NK-92 (cell line): Measurements from ENCODE around the gene CAPZB.

ENCODE experiments used
- DNase-seq: peaks from one replicate; lab custom pipeline; 2025; ENCODE audit not compliant: unreplicated experiment; lab: John Stamatoyannopoulos, UW

The CAPZB gene

GRCh38 chr1:19371226-19372135, 113.9 kb downstream of the CAPZB start:
- no peak for DNase-seq

GRCh38 chr1:19370453-19371170, 114.7 kb downstream of the CAPZB start:
- DNase-seq = no peak

GRCh38 chr1:19369396-19370090, 115.8 kb downstream of the CAPZB start:
- DNase-seq = no peak

GRCh38 chr1:19368964-19369363, 116.4 kb downstream of the CAPZB start:
- no peak for DNase-seq

- no peak for DNase-seq
These were observed 117.3 kb downstream of the CAPZB start for GRCh38 chr1:19368050-19368449.

GRCh38 chr1:19367584-19368041, 117.7 kb downstream of the CAPZB start:
- no peak for DNase-seq

GRCh38 chr1:19366599-19367536, 118.5 kb downstream of the CAPZB start:
- no peak for DNase-seq

- DNase-seq = no peak
These were observed 119.6 kb downstream of the CAPZB start for GRCh38 chr1:19365721-19366120.

- no peak for DNase-seq
These were observed 121.7 kb downstream of the CAPZB start for GRCh38 chr1:19363536-19364152.

- no peak for DNase-seq
These were observed 123.7 kb downstream of the CAPZB start for GRCh38 chr1:19361611-19362147.

- DNase-seq = no peak
These were observed 124.3 kb downstream of the CAPZB start for GRCh38 chr1:19360843-19361610.

- no peak for DNase-seq
These were observed 124.9 kb downstream of the CAPZB start for GRCh38 chr1:19360432-19360831.

GRCh38 chr1:19360016-19360415, 125.3 kb downstream of the CAPZB start:
- DNase-seq = no peak

- DNase-seq = no peak
These were observed 126.0 kb downstream of the CAPZB start for GRCh38 chr1:19359357-19359756.

- no peak for DNase-seq
These were observed 126.6 kb downstream of the CAPZB start for GRCh38 chr1:19358710-19359109.

- no peak for DNase-seq
These were observed 127.9 kb downstream of the CAPZB start for GRCh38 chr1:19357299-19357986.

GRCh38 chr1:19356266-19356665, 129.1 kb downstream of the CAPZB start:
- no peak for DNase-seq

- DNase-seq = no peak
These were observed 130.8 kb downstream of the CAPZB start for GRCh38 chr1:19354531-19354981.
